CD14-positive monocyte (primary cell): ENCODE results near the gene KRTAP2-2. TPM values are rescaled to one million over a fixed set of nuclear protein-coding genes. Genes with fewer than 3 reads are reported as not detected.

Source experiments
- DNase-seq, 3 donors: peaks; one replicate each; pipeline ENCODE4 v3.0.0-alpha.2; 2011 to 2022
- H2AFZ ChIP-seq: 2 replicates; pipeline ENCODE4 v1.6.0; 2012; ENCODE audit warnings: mild to moderate bottlenecking, low read depth, low read length, inconsistent platforms; ENCODE audit not compliant: insufficient read depth, poor library complexity, severe bottlenecking
- H3K27ac ChIP-seq, 2 donors: 1 replicate in 1 of 2; 2 replicates in 1 of 2; pipeline ENCODE4 v1.5.1; 2012 to 2013; ENCODE audit warnings: low read length in 2 of 2, control low read depth in 1 of 2, inconsistent platforms in 1 of 2, low read depth in 1 of 2, mild to moderate bottlenecking in 1 of 2
- H3K27me3 ChIP-seq, 2 donors: one replicate each; pipeline versions ENCODE4 v1.6.0 to v1.6.1; 2011 to 2013; ENCODE audit warnings: low read length in 2 of 2; ENCODE audit not compliant: control insufficient read depth in 2 of 2, insufficient read depth in 2 of 2
- H3K36me3 ChIP-seq, 2 donors: replicated peaks in 1 of 2; 1 replicate in 1 of 2; 2 replicates in 1 of 2; pipeline versions ENCODE4 v1.5.1 to v1.6.1; 2012 to 2013; ENCODE audit warnings: low read length in 2 of 2, control low read depth in 1 of 2, inconsistent platforms in 1 of 2, mild to moderate bottlenecking in 1 of 2; ENCODE audit not compliant: insufficient read depth in 2 of 2, control insufficient read depth in 1 of 2
- H3K4me1 ChIP-seq, 2 donors: 1 replicate in 1 of 2; 2 replicates in 1 of 2; pipeline versions ENCODE4 v1.5.1 to v1.6.1; 2012 to 2013; ENCODE audit warnings: low read length in 2 of 2, control low read depth in 1 of 2, inconsistent platforms in 1 of 2, mild to moderate bottlenecking in 1 of 2, moderate library complexity in 1 of 2; ENCODE audit not compliant: insufficient read depth in 2 of 2, control insufficient read depth in 1 of 2
- H3K4me2 ChIP-seq: replicated peaks from 2 replicates; pipeline ENCODE3; 2012; ENCODE audit warnings: low read length, moderate library complexity, mild to moderate bottlenecking; ENCODE audit not compliant: poor library complexity, severe bottlenecking; ENCODE audit errors: extremely low read depth
- H3K4me3 ChIP-seq, 3 experiments: fragments of 200-600 bp in 1 of 3; sonication (generic) in 1 of 3; replicated peaks in 1 of 3; 1 replicate in 2 of 3; 2 replicates in 1 of 3; pipeline ENCODE4 v1.5.1; 2011 to 2013; ENCODE audit warnings: low read length in 3 of 3, mild to moderate bottlenecking in 3 of 3, control low read depth in 2 of 3, low read depth in 2 of 3, inconsistent platforms in 1 of 3, moderate library complexity in 1 of 3
- H3K79me2 ChIP-seq: 2 replicates; pipeline ENCODE4 v1.6.0; 2012; ENCODE audit warnings: mild to moderate bottlenecking, control low read depth, inconsistent platforms, low read length, moderate library complexity; ENCODE audit not compliant: insufficient read depth
- H3K9ac ChIP-seq: 2 replicates; pipeline ENCODE4 v1.6.0; 2017; ENCODE audit warnings: low read length, mild to moderate bottlenecking; ENCODE audit not compliant: insufficient read depth, poor library complexity, severe bottlenecking
- H3K9me3 ChIP-seq, 2 donors: replicated peaks in 1 of 2; 1 replicate in 1 of 2; 2 replicates in 1 of 2; pipeline versions ENCODE4 v1.5.1 to v1.6.1; 2012 to 2013; ENCODE audit warnings: low read length in 2 of 2, control low read depth in 1 of 2; ENCODE audit not compliant: control insufficient read depth in 1 of 2, insufficient read depth in 1 of 2
- H4K20me1 ChIP-seq: 2 replicates; pipeline ENCODE4 v1.6.0; 2012; ENCODE audit warnings: mild to moderate bottlenecking, low read length, control low read depth, moderate library complexity; ENCODE audit not compliant: insufficient read depth
- H3K27ac Mint-ChIP-seq, 7 donors: one replicate each; pipeline ENCODE4 v1.8.0; 2020; ENCODE audit warnings: mild to moderate bottlenecking in 7 of 7, mixed read lengths in 7 of 7, moderate library complexity in 6 of 7, inconsistent platforms in 2 of 7
- H3K27me3 Mint-ChIP-seq, 3 donors: one replicate each; pipeline ENCODE4 v1.8.0; 2021 to 2022; ENCODE audit warnings: low read depth in 3 of 3, mild to moderate bottlenecking in 3 of 3, mixed read lengths in 3 of 3, moderate library complexity in 3 of 3, inconsistent platforms in 1 of 3
- H3K36me3 Mint-ChIP-seq, 2 donors: one replicate each; pipeline ENCODE4 v1.8.0; 2020; ENCODE audit warnings: mixed read lengths in 2 of 2, inconsistent platforms in 1 of 2, mild to moderate bottlenecking in 1 of 2
- H3K4me1 Mint-ChIP-seq: one replicate; pipeline ENCODE4 v1.8.0; 2020; ENCODE audit warnings: mild to moderate bottlenecking, mixed read lengths
- H3K4me3 Mint-ChIP-seq, 2 donors: one replicate each; pipeline ENCODE4 v1.8.0; 2020; ENCODE audit warnings: mild to moderate bottlenecking in 2 of 2, mixed read lengths in 2 of 2, moderate library complexity in 1 of 2
- H3K9me3 Mint-ChIP-seq, 7 donors: one replicate each; pipeline ENCODE4 v1.8.0; 2020 to 2022; ENCODE audit warnings: mixed read lengths in 7 of 7, mild to moderate bottlenecking in 6 of 7, moderate library complexity in 6 of 7, inconsistent platforms in 2 of 7
- WGBS: methylation state at CpG from one replicate; pipeline ENCODE4 v1.1.5; 2013; ENCODE audit warnings: missing lambda C conversion rate; ENCODE audit not compliant: insufficient coverage; 5-methylcytosine and 5-hydroxymethylcytosine counted together
- intact Hi-C, 2 donors: fragments of 100-400 bp; cut with micrococcal nuclease; formaldehyde crosslinking; loops; one replicate each; pipeline versions ENCODE4 v1.15.0 to v1.15.1; 2023
- polyA plus RNA-seq, 3 donors: library from polyadenylated mRNA; depleted of rRNA in 1 of 3; unstranded in 2 of 3; stranded (reverse) in 1 of 3; fragments of 300-500 nt in 2 of 3; fragments of >200 nt in 1 of 3; fragmentation: Illumina TruSeq in 2 of 3; gene quantifications; 1 replicate in 2 of 3; 2 replicates in 1 of 3; pipeline ENCODE4 v1.2.3, GENCODE V29; 2012 to 2021
- small RNA-seq: library from RNA; depleted of rRNA; stranded (forward); fragments of <200 nt; gene quantifications from one replicate; pipeline ENCODE3, GENCODE V24; 2012; ENCODE audit warnings: low read depth; ENCODE audit not compliant: insufficient read length
- TF ChIP-seq, protein P1 (sequence below): fragments of 200-600 bp; IDR thresholded peaks from one replicate; pipeline ENCODE4 v1.8.0; 2022; ENCODE audit warnings: antibody characterized with exemption, mild to moderate bottlenecking

The KRTAP2-2 gene
- polyA plus RNA-seq, 3 donors: not detected

DNA sequence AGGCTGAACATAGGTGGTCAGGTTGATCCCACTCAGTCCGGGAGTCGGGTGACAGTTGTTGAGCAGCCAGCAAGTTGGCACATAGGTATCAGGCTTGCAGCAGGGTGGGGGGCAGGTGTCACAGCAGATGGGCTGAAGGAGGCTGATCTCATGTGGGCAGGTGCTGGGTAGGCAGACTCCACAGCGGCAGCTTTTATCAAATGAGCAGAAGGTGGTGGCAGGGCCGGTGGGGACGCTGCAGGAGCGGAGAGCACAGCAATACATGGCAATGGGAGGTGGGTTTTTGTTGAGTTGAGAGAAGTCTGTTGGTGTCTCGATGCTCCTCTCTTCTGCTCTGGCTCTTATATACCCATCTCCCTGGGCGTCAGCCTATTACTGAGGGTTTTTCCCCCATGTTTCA, 46.2 kb downstream of the KRTAP2-2 start, which contains the start of gene KRTAP3-1:
Gene KRTAP3-1, minus strand, starts transcription at position 318 of the 400 bp plus-strand sequence. Its CDS starts 54 bp downstream, at position 264.
- no peak for DNase-seq
- Histone ChIP-seq H2AFZ (no peak within 1 kb of the TSS), H3K9me3 (no peaks in the 10 kb centered on the region), H3K4me3 (no peak within 1 kb of the TSS), H3K36me3 (no peaks in the 10 kb centered on the region), H3K9ac (no peak within 1 kb of the TSS), H4K20me1 (no peaks in the 10 kb centered on the region), H3K4me1 (no peaks in the 10 kb centered on the region), H3K4me2 (no peak within 1 kb of the TSS), H3K27ac (no peak within 1 kb of the TSS), H3K27me3 (no peaks in the 10 kb centered on the region), H3K79me2 (no peaks in the 10 kb centered on the region)
- Mint-ChIP-seq H3K4me3 (no peak within 1 kb of the TSS), H3K27me3 (peaks cover 3 to 5% (median 3%) of the 10 kb centered on the region in 3 donors), H3K4me1 (no peaks in the 10 kb centered on the region), H3K36me3 (no peaks in the 10 kb centered on the region), H3K27ac (peak within 1 kb of the TSS in 2 of 7 donors; percentile 3 to 65), H3K9me3 (peaks cover 0 to 2% (median 0%) of the 10 kb centered on the region in 7 donors)
- TF ChIP-seq, protein P1, sequence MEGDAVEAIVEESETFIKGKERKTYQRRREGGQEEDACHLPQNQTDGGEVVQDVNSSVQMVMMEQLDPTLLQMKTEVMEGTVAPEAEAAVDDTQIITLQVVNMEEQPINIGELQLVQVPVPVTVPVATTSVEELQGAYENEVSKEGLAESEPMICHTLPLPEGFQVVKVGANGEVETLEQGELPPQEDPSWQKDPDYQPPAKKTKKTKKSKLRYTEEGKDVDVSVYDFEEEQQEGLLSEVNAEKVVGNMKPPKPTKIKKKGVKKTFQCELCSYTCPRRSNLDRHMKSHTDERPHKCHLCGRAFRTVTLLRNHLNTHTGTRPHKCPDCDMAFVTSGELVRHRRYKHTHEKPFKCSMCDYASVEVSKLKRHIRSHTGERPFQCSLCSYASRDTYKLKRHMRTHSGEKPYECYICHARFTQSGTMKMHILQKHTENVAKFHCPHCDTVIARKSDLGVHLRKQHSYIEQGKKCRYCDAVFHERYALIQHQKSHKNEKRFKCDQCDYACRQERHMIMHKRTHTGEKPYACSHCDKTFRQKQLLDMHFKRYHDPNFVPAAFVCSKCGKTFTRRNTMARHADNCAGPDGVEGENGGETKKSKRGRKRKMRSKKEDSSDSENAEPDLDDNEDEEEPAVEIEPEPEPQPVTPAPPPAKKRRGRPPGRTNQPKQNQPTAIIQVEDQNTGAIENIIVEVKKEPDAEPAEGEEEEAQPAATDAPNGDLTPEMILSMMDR: no peak
- intact Hi-C loops: no loop called here
- 98% methylated on average over 6 of the region's 8 CpGs for WGBS

Small RNA genes within 50 kb of the gene (small RNA-seq; reads per million reads assigned to genes)
- not detected for gene KRTAP3-4P

Other genes starting within 250 kb of the KRTAP2-2 start
- 10 to 100 TPM in 2 of 3 donors, 1 to 10 TPM in 1; 9.7 to 79.1 (median 58.7) TPM for gene KRT10, start 232.6 kb downstream of the KRTAP2-2 start, polyA plus RNA-seq
- gene KRT12, start 188.0 kb downstream of the KRTAP2-2 start, polyA plus RNA-seq: not detected
- gene KRT20, start 170.0 kb downstream of the KRTAP2-2 start, polyA plus RNA-seq: not detected
- gene KRT23, start 117.6 kb downstream of the KRTAP2-2 start, polyA plus RNA-seq: 1 to 10 TPM; 1.7 to 7.6 (median 3.6) TPM
- gene KRT39, start 88.3 kb downstream of the KRTAP2-2 start, polyA plus RNA-seq: not detected
- not detected for gene KRT40, start 70.9 kb downstream of the KRTAP2-2 start, polyA plus RNA-seq
- gene KRTAP3-3, start 61.1 kb downstream of the KRTAP2-2 start, polyA plus RNA-seq: not detected
- gene KRTAP3-2, start 55.3 kb downstream of the KRTAP2-2 start, polyA plus RNA-seq: not detected
- not detected for gene KRTAP3-1, start 46.1 kb downstream of the KRTAP2-2 start, polyA plus RNA-seq
- gene KRTAP1-5, start 28.0 kb downstream of the KRTAP2-2 start, polyA plus RNA-seq: not detected
- not detected for gene KRTAP1-4, start 25.0 kb downstream of the KRTAP2-2 start, polyA plus RNA-seq
- not detected for gene KRTAP1-3, start 20.4 kb downstream of the KRTAP2-2 start, polyA plus RNA-seq
- gene KRTAP1-1, start 13.8 kb downstream of the KRTAP2-2 start, polyA plus RNA-seq: not detected
- not detected for gene KRTAP2-1, start 7.9 kb downstream of the KRTAP2-2 start, polyA plus RNA-seq
- not detected for gene KRTAP2-3, start 4.9 kb upstream of the KRTAP2-2 start, polyA plus RNA-seq
- not detected for gene KRTAP2-4, start 10.6 kb upstream of the KRTAP2-2 start, polyA plus RNA-seq
- gene KRTAP4-7, start 28.9 kb upstream of the KRTAP2-2 start, polyA plus RNA-seq: not detected
- not detected for gene KRTAP4-8, start 42.9 kb upstream of the KRTAP2-2 start, polyA plus RNA-seq
- not detected for gene KRTAP4-16, start 47.0 kb upstream of the KRTAP2-2 start, polyA plus RNA-seq
- gene KRTAP4-9, start 50.2 kb upstream of the KRTAP2-2 start, polyA plus RNA-seq: not detected
- not detected for gene KRTAP4-11, start 63.1 kb upstream of the KRTAP2-2 start, polyA plus RNA-seq
- not detected for gene KRTAP4-12, start 69.0 kb upstream of the KRTAP2-2 start, polyA plus RNA-seq
- not detected for gene KRTAP4-6, start 85.3 kb upstream of the KRTAP2-2 start, polyA plus RNA-seq
- gene KRTAP4-5, start 94.6 kb upstream of the KRTAP2-2 start, polyA plus RNA-seq: not detected
- not detected for gene KRTAP4-4, start 105.5 kb upstream of the KRTAP2-2 start, polyA plus RNA-seq
- gene KRTAP4-3, start 113.0 kb upstream of the KRTAP2-2 start, polyA plus RNA-seq: not detected
- not detected for gene KRTAP4-2, start 123.0 kb upstream of the KRTAP2-2 start, polyA plus RNA-seq
- not detected for gene KRTAP4-1, start 129.7 kb upstream of the KRTAP2-2 start, polyA plus RNA-seq
- gene KRTAP9-1, start 134.7 kb upstream of the KRTAP2-2 start, polyA plus RNA-seq: not detected
- gene KRTAP9-2, start 171.4 kb upstream of the KRTAP2-2 start, polyA plus RNA-seq: not detected
- not detected for gene KRTAP9-3, start 177.2 kb upstream of the KRTAP2-2 start, polyA plus RNA-seq
- not detected for gene KRTAP9-8, start 182.8 kb upstream of the KRTAP2-2 start, polyA plus RNA-seq
- not detected for gene KRTAP9-4, start 194.5 kb upstream of the KRTAP2-2 start, polyA plus RNA-seq
- not detected for gene KRTAP9-9, start 200.2 kb upstream of the KRTAP2-2 start, polyA plus RNA-seq
- not detected for gene KRTAP9-6, start 210.1 kb upstream of the KRTAP2-2 start, polyA plus RNA-seq
- gene KRTAP9-7, start 220.5 kb upstream of the KRTAP2-2 start, polyA plus RNA-seq: not detected
- not detected for gene KRTAP29-1, start 247.6 kb upstream of the KRTAP2-2 start, polyA plus RNA-seq